Measurements from ENCODE around the gene BOD1L1.

The BOD1L1 gene

DNA sequence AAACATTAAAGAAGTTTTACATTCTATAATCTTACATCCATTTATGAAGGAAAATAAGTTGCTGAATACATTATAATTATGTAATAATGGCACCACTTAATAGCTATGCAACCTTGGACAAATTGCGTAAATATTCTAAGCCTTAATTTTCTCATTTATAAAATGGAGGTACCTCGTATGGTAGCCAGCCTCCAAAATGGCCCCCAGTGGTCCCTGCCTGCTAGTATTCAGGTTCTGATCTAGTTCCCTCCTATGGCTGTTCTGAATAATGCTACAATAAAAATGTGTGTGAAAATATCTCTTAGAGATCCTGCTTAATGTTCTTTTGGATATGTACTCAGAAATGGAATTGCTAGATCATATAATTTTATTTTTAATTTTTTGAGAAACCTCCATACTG lies 72.2 kb downstream of the BOD1L1 start:
- no peak for DNase-seq (ENCODE audit: low read depth)

- no peak for DNase-seq (ENCODE audit: low read depth)
Observed at GRCh38 chr4:13553081-13553480, 74.4 kb downstream of the BOD1L1 start.

DNA sequence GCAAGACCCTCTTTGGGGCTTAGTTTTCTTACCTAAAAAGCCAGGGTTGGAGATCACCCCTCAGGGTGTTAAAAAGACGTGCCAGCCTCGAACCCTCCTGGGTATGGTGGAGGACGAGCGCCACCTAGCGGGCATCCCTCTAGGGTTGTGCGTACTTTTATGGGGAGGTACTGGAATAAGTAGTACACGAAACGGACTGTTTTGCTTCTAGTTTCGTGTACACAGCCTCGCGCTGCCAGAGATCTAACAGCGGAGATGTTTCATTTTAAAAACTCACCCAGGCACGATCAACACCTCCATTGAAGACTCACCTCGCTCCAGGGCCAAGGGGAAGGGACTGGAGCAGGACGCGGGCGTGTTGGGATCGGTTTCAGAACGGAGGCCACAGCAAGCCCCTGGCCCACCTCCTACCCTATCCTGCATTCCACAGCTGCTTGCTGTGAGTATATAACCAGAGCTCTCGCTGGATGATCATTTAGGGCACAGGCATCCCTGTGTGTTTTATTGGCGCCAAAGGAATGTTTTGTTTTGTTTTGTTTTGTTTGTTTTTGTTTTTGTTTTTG lies 78.5 kb downstream of the BOD1L1 start:
- peak; percentile 37 for DNase-seq (ENCODE audit: low read depth)

- DNase-seq (ENCODE audit: low read depth), result no peak
Observed at GRCh38 chr4:13548059-13548983, 79.2 kb downstream of the BOD1L1 start.

DNA sequence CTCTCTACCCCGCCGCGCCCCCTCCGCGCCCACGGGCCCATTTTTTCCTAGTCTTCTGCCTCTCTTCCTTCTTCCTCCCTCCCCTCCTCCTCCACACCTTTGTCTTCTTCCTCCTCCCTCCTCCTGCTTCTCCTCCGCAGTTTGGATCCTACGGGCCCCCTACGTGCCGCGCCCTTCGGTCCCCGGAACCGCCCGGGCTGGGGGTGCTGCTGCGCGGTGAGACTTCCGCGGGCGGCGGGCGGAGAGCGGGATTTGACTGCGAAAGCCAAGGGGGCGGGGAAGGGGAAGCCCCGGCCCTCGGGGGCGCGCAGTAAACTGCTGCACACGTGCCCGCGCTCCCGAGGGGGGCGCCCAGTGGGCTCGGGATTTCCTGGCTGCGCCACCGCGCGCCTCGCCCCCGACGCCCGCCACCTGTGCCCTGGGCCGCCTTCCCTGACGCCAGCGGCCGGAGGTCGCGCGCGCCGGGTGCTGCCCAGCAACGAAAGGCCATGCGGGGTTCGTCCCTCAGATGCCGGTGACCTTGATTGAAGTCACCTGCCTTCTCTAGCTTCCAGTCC lies 80.0 kb downstream of the BOD1L1 start:
- no peak for DNase-seq (ENCODE audit: low read depth)

DNA sequence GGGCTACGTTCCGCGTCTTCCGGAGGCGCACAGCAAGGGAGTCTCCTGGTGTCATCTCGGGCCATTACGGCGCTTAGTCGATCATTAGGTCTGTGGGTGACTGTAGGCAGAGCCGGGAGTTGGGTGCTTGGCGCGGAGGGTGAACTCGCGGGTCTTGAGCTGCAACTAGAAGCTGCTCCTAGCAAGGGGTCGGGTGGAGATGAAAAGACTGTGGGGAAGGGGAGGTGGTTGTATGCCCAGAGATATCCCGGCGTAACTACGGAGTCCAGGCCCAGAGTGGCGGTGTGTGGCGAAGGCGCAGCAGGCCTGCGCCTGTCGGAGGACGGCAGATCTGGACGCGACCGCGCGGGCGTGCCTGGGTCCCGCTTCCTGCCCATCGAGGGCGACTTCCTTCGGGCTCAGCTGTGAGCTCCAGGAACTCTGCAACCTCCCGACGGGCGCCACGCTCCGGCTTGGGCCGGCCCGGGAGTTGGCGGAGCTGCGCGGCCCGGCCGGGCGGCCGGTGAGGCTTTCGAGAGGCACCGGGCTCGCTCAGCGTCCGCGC lies 80.5 kb downstream of the BOD1L1 start:
- no peak for DNase-seq (ENCODE audit: low read depth)

GRCh38 chr4:13546142-13546940 lies 81.2 kb downstream of the BOD1L1 start:
- DNase-seq (ENCODE audit: low read depth), result no peak

DNA sequence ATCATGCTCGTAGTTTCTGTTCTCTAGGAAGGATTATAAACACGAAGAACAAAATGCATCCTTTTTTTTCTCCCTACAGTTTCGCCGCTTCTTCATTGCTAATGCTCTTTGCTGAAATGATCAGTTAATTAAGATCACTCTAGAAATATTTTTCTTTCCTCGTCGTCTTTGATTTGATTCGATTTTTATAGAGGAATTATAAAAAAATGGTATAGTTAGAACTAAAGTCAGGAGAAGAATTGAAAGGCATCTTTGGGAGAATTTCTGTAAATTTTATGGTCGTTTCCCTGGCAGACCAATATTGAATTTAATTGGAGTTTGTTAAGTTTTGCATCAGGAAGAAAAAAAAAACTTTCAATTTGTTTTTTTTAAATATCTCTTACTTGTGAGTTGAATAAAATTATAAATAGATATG lies 82.1 kb downstream of the BOD1L1 start:
- DNase-seq (ENCODE audit: low read depth), result no peak

- no peak for DNase-seq (ENCODE audit: low read depth)
Observed at GRCh38 chr4:13544606-13545393, 82.7 kb downstream of the BOD1L1 start.

DNA sequence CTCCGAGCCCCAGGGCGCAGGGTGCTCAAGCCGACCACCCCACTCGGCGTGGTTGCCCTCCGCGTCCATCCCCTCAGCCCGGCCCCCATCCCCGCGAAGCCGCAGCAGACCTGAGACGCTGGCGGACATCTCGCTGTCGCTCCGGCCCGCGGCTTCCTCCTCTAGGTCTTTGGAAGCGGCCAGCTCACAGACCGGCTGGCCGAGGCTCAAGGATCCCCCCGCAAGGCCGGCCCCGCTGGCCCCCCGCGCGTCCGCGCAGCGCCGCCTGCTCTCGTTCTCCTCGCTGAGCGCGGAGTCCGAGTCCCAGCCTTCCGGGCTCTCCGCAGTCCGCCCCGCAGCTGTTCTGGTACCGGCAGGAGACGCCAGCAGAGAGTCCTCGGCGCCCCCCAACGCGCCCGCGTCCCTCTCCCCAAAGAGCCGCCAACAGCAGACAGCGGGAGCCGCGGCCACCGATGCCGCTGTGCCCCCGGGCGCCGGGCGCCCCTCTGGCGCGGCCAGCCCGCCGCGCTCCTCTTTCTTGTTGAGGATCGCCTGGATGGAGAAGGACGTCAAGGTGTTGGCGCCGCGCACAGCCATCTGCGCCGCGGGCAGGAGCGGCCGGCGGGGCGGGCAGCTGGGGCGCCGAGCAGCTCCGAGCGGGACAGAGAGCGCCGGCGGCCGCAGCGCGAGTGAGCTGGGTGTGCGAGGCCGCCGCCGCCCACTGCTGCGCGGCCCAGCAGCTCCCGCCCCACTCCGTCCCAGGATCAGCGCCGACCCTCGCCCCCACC lies 83.5 kb downstream of the BOD1L1 start, which contains the start of gene NKX3-2:
TSS of gene NKX3-2 (minus strand) at position 670 of the 767 bp plus-strand sequence. CDS start at position 576, 94 bp downstream.
- DNase-seq (ENCODE audit: low read depth), result no peak

GRCh38 chr4:13543032-13543838 lies 84.3 kb downstream of the BOD1L1 start:
- DNase-seq (ENCODE audit: low read depth), result no peak

GRCh38 chr4:13542577-13543031 lies 84.9 kb downstream of the BOD1L1 start:
- DNase-seq (ENCODE audit: low read depth), result no peak

DNA sequence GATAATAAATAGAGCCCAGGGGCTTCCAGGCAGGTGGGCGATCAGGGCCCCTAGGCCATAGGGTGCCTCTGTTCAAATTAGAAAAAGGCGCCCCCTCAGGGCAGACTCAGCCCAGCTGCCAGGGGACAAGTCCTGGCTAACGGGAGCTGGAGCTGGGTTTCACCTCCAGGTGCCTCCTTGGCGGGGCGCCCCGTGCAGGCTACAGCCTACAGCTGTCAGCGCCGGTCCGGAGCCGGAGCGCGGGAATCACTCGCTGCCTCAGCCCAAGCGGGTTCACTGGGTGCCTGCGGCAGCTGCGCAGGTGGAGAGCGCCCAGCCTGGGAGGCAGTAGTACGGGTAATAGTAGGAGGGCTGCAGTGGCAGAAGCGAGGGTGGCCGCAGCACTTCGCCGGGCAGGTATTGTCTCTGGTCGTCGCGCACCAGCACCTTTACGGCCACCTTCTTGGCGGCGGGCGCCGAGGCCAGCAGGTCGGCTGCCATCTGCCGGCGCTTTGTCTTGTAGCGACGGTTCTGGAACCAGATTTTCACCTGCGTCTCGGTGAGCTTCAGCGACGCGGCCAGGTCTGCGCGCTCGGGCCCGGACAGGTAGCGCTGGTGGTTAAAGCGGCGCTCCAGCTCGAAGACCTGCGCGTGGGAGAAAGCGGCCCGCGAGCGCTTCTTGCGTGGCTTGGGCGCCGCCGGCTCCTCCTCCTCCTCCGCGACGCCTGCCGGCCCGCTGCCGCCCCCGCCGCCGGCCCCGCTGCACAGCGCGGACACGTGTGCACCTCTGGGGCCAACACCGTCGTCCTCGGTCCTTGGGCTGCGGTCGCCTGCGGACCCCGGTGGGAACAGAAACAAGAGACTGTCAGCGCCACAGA lies 85.6 kb downstream of the BOD1L1 start:
- DNase-seq (ENCODE audit: low read depth), result no peak

- no peak for DNase-seq (ENCODE audit: low read depth)
Observed at GRCh38 chr4:13541176-13541604, 86.3 kb downstream of the BOD1L1 start.

DNA sequence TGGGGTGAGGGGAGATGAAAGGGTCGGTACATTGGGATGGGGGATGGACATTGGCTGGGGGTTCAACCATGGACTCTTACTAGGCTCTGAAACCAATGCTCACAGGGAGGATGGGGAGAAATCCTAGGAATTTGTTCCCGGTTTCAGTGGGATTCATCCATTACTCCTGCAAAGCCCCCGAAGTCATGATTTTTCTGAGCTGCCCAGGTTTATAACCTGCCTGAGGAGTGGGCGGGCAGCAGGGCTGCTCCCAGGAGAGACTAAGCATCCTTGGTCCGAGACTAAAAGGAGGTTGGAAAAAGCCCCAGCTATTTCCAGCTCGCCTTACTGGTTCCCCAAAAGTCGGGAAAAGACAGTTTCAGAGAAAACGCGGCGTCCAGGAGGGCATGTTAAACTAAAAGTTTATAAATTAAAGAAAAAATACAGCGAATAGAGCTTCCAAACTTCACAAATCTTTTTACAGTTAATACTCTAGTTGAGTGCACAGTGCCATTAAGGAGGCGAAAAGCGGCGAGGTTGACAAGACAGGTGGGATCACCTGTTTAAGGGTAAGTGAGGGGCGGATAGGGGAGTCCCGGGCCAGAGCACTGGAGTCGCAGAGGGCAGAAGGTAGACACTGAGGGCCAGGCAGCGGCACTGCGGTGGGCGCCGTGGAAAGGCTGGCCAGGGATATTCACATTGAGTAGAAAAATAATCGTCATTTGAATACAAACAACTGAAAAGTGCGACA lies 86.9 kb downstream of the BOD1L1 start:
- DNase-seq (ENCODE audit: low read depth), result no peak

GRCh38 chr4:13539619-13540445 lies 87.7 kb downstream of the BOD1L1 start:
- DNase-seq (ENCODE audit: low read depth), result no peak

Data from non-pigmented ciliary epithelial cell (primary cell).